Ecto neural progenitor cell (in vitro differentiated cells): ENCODE measurements around the gene NPHP4.
A peak's percentile ranks its signal among the peaks of the same experiment; 100 is the strongest.

Experiments used
- DNase-seq: peaks from one replicate; pipeline ENCODE4 v3.0.0-alpha.2; 2018; ENCODE audit warnings: low spot score

The NPHP4 gene

DNA sequence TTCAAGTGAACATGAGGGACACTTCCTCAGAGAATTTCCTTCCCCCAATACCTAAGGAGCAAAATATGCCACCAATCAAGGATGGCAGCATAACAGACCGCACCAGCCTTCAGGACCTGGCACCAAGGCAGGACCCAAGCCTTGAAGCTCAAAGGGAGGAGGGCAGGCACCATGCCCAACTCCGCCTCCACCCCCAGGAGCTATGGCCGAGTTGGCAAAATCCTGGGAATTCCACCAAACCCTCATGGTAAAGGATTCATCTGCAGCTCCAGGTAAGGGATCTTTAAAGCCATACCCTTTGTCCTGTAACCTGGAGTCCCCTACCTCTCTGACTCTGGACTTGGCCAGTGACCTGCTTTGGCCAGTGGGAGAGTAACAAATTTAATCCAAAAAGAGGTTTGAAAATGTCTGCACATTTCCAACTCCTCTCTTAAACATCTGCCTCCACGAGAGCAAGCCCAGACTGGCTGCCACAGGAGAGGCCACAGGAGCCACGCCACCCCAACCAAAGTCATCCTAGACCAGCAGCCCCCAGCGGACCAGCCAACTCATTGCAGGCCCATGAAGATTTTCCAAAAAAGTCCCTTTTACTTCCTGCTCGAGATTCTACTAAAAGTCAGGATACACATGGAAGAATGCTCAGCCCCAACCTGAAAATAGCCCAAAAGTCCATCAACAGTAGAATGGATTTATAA lies 41.9 kb downstream of the NPHP4 start:
- peak; percentile 37 for DNase-seq

DNA sequence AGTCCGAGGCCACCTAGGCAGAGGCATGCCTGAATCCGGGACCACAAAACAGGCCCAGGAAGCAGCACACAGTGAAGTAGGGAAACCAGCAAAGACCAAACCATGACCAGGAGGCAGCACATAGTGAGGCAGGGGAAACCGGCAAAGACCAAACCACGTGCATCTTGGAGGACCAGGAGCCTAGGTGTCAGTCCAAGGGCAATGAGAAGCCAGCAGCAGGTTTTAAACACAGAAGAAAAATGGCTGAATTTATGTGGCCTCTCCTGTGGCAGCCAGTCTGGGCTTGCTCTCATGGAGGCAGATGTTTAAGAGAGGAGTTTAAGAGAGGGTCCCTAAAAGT lies 42.5 kb downstream of the NPHP4 start:
- no peak for DNase-seq

DNA sequence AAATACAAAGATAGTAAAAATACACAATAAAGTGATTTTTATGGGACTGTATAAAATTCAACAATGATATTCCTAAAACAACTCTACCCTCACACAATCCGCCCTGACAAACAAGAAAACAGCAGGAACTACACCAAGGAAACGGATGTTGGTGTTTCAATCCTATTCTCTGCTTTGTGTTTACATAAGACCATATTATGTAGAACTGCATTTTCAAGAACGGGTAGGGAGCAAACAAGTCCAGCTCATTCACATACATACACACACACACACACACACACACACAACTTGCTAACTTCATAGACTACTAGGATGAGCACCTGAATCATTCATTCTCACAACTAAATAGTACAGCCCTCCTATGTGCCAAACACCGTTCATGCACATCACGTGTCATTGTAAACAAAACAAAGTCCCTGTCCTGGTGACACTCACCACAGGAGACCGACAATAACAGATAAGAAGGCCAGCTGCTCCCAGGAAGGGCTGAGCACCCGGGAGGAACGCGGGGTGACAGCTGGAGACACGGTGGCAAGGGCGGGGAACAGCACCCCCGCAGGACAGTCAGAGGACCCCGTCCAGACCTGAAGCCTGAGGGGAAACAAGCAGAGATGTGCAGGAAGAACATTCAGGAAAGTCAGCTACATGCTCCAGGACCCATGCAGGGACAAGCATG lies 43.0 kb downstream of the NPHP4 start:
- DNase-seq, result peak; percentile 43

DNA sequence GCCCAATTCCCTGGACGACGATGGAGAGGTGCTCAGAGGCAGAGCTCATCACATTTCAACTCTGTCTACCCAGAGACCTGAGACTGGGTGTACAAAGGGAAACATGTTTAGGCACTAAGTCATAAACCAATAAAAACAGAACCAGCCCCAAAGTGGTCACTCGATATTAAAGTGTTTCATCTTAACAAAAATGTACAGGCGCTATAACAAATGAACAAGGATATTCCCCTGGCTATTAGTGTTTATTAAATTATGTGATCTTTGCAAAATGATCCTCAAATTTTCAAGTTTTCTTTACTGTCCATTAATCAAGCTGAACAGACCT lies 43.6 kb downstream of the NPHP4 start:
- DNase-seq, result no peak

DNA sequence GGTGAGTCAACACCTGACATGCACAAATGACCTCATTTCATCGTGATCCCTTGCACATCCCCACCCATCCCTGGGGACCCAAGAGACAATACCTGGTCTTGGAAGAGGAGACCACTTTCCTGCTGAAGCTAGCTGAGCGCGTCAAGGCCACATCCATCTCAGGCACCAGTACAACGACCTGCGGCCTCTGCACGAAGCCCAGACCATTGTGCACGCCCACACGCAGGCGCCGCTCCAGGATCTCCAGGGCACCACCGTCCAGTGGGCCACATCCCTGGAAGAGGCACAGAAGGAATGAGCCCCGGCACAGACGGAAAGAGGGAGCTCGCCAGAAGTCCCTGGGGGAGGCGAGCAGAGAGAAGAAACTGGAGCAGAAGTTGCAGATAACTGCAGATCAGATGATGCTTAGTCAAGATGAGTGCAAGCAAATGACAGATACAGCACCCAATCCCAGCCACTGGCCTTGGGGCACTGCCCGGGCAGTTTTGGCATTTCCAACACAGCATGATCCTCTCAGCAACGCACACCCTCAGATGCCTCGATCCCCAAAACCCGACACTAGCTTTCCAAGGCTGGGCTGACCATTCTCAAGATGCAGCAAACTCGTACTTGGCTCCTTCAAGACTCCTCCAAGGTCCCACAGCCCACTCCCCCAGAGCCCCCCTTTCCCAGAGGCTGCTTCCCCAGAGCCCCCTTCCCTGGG lies 44.1 kb downstream of the NPHP4 start:
- peak; percentile 30 for DNase-seq

DNA sequence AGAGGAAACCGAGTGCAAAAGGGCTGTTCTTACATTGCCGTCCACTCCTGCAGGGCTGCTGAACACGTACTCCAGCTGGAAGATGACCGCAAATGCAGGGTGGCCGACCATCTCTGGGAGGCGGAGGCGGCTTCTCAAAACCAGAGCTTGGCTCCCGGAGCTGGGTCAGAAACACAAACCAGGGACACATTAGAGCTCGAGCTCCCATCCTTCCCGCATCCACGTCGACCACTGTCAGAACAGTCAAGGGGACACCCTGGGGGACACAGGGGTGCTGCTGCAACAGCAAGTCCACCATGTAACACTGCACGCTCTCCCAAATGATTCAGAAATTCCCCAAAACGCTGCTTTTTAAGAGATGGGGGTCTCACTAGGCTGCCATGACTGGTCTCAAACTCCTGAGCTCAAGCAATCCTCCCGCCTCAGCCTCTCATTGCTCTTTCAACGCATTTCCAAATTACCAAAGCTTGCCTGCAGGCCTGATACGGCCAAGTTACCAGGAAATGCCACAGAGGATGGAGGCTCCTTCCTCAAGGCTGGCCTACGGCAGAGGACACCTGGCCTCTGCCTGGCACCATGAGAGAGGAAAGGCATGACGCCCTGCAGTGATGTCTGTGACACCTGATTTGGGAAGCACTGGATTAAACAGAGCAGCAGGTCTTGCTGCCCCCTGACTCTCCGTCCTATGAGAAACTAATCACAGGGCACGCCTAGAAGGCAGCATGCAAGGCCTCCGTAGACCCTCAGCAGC lies 45.0 kb downstream of the NPHP4 start:
- no peak for DNase-seq

DNA sequence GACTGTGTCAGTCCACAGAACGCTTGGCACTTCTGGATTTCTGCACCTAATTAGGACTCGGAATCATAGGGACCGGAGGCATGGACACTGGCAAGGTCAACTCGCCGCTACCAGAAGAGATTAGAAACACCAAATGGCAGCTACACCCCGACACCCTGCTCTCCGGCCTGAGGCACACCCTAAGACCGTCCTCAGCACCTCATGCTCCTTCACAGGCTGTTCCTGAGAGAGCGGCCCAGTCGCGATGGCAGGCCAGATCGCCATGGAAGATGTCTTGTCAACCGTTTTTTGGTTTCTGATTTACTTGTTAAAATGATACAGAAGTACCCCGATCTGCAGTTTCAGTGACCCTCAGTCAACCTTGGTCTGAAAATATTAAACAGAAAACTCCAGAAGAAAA lies 46.8 kb downstream of the NPHP4 start:
- no peak for DNase-seq

DNA sequence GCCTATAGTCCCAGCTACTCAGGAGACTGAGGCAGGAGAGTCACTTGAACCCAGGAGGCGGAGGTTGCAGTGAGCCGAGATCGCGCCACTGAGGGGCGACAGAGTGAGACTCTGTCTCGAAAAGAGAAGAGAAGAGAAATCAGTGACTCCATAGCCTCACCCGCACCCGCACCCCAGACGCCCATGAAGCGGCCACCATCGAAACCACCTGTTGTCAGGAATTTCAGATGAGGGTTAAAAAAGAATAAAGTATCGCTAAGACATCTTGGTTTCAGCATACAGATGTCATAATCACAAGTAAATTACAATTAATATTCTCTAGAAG lies 47.4 kb downstream of the NPHP4 start:
- DNase-seq, result no peak

DNA sequence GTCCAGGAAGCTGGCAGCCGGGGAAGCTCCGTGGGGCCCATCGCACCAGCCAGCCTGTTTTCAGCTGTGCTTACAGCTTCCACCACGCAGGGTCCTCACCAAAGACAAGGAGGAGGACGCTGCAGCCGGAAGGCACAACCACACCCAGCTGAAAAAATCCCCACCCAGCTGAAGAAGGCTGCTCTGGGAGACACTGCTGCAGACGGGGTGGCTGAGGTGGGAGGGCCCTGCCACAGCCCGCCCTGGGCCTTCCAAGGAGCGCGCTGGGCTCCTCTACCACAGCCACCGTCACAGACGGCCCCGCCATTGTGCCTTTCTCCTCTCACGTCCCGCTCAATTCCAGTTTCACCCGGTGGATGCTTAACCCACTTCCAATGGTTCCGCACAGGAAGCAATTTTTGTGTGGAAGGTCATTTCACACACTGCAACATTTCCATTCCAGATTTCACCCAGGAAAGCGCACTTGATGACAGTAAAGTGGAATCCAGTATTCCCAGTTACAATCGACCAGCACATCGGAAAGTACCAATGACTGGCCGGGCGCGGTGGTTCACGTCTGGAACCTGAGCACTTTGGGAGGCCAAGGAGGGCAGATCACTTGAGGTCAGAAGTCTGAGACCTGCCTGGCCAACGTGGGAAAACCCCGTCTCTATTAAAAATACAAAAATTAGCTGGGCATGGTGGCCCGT lies 47.9 kb downstream of the NPHP4 start:
- DNase-seq, result no peak

DNA sequence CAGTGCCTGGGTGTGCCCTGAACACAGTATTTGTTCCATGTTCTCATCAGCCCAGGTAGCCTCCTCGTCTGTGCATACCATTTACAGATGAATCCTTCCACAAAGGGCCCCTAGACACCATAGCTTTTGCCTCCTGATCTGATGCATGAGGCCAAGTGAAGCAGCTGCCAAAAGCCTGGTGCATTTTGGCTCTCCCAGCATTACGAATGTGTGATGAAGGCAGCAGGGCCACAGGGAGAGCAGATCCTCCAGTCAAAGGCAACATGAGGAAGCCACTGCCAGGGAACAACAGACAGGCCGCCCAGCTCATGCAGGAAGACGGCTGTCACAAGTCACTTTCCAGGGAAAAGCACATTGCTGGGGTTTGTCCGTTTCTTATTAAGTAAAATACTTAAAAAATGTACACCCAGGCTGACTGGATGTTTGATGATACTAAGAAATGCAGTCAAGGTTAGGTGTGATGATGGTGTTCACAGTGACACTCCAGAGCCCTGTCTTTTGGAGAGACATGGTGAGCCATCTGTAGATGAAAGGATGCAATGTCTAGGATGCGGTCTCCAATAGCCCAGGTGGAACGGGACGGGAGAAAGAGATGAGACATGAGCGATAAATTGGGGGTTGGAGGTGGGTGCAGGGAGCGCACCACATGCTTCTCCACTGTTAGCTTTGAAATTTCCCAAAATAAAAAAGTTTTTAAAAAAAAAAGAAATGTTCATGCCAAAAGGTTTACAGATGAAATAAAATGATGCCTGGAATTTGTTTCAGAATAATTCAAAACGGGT lies 48.7 kb downstream of the NPHP4 start:
- no peak for DNase-seq

DNA sequence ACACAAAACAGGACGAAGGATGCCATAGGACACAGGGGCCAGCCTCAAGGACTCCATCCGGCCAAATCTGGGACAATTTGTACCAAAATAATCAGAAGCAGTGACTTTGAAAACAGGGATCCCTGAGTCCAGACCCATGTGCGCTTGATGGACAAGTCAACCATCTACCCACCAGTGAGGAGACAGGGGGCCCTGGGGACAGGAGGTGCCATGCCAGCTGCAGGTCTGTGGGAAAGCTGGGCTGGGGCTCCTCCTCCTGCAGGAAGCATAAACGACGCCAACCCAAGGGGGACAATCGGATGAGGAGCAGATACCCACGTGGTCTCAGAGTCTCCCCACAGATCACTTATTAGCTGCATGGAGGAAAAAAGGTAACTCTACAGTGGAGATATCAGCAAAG lies 50.6 kb downstream of the NPHP4 start:
- DNase-seq, result no peak

DNA sequence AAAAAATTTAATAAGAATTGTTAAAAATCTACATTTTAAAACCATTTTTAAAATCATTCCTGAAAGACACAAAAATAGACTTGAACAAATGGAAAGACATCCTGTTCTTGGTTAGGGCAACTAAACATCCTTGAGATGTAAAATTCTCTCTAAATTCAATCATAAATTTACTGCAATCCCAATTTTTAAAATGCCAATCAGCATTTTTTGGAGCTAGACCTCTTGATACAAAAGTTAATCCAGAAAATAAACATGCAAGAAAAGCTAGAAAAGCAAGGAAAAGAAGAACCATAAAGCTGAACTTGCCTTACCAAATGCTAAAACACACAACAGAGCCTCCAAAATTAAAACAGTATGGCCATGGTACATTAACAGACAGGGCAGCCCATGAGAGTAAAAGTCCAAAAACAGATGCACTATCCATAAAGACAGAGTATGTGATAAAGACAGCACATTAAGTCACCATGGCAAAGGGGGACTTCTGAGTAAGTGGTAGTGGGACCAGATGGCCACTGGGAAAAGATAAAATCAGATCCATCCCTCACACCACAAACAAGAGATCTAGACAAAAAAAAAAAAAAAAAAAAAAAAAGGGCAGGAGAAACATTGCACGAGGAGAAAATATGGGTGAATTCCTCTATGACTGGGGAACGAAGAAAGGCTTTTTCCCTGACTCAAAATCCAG lies 51.4 kb downstream of the NPHP4 start:
- no peak for DNase-seq

DNA sequence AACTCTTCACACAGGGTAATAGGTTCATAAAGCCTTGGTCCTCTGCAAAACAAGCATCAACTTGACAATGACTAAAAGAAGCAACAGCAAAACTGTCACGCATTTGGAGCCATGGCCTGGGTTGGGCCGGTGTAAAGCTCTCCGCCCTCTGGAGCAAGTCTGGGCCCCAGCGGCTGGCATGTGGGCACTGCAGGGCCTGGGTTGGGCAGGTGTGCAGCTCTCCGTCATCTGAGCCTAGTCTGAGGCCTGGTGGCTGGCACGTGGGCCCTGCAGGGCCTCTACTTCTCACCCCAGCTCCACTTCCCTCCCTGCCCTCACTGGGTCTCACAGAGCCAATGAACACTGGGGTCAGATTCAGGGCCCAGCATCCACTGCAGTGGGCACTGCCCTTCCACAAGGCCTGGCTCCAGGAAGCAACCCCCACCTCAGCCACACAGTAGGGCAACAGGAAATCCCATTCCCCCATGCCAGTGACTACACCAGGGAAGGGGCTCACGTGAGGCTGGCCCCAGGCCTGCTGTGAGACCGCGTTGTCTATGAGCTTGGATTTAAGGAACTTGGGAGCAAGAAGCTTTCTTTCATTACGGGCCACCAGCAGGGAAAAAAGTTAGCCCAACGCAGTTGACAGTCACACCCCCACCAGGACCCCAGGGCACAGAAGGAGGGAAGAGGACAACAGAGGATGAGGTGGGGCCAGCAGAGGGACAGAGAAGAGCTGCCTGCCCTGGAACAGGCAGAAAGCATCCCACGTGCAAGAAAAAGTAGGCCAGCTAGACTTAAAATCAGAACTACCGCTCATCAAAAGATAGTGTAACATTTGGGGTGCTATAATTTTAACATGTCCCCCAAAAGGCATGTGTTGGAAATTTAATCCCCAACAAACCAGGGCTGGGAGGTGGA lies 52.7 kb downstream of the NPHP4 start:
- no peak for DNase-seq

DNA sequence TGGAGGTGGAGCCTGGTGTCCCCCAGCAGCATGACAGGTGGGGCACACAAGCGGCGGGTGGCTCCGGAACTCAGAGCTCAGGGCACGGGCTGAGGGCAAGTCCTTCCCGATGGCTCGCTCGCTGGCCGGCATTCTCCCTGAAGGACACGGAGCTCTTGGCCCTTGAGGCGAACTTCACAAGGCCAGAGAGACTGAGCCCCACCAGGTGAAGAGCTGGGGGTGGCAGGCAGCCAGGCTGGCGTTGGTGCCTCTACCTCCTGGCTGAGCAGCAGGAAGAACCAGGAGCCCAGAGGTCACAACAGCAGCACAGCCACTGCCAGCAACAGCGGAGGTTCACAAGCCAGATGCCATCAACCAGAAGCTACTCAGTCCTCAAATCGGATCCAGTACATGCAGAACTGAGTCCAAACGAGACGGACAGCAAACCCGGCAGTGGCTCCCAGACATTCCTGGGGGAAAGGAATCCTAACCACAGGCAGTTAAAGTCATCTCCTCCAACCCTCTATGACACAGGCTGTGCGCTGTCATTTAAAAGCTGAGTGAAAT lies 54.1 kb downstream of the NPHP4 start:
- DNase-seq, result no peak

DNA sequence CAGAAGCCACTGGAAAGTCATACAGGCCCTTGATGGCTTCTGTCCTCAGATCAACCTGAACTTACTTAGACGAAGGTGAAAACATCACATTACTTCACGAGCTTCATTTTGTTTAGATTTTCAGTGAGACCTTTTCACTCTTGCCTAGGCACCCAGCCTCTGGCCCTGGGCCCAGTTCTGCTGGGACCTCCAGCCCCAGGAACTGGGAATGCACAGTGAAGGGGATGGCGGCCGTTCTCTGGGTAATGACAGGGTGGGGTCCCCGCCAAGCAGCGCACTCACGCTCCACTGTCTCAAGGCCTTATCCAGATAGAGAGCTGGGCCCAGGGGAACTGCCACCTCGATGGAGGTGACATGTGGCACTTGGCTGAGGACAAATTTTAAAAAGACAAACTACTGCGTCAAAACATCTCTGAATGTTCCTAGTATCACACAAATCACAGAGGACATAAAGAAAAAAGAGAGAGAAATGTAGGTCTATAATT lies 54.8 kb downstream of the NPHP4 start:
- DNase-seq, result no peak

DNA sequence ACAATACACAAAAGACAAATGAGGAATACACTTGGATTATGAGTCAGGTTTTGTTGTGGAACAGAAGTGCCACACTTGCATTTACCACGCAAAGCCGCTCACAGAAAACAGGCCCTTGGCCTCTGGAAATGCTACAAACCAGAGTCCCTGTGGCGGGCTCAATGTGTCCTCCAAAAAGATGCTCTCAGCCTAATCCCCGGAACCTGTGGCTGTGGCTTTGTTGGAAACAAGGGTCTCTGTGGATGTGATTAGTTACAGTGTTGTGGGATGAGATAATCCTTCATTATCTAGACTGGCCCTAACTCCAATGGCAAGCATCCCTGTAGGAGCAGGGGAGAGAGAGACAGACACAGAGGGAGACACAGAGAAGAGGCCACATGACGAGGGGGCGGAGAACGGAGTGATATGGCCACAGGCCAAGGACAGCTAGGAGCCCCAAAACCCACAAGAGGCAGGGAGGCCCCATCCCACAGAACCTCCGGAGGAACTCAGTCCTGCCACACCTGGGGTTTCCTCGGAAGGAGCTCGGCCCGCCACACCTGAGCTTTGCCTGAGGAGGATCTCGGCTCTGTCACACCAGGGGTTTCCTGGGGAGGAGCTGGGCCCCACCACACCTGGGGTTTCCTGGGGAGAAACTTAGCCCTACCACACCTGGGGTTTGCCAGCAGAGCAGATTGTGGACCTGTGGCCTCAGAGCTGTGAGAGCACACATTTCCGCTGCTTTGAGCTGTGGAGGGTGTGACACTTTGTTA lies 55.4 kb downstream of the NPHP4 start:
- DNase-seq, result no peak

DNA sequence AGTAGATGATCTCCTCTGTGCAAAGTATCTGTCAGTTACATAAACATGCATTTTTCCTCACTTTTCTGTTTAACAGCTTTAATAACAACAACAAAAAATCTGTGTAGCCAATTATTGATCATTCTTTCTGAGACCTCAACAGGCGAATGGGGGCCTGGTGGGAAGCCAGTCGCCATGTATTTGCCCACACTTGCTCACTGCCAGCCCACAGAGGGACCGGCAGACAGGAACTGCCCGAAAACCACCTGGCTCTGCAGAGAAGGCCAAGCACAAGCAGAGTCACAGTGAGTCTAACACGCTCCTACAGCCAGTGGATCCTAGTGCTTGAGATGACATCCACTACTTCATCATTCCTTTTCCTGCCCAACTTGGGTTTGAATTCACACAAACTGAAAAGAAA lies 56.1 kb downstream of the NPHP4 start:
- no peak for DNase-seq

DNA sequence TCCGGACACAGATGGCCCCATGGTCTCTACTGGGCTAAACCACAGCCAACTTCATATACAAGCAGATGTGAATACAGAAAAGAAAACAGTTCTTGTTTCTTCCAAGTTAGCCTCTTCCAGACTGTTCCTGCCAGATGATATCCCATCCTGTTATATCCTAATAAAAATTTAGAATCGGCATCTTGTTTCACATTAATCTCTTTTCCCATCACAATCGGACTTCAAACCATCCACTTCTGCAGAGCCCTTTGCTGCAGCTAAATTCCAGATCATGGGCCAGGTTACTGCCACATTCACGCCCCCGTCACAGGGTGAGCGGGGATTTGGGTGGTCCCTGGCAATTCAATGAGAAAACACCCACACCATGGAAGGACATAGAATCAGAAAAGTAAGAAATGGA lies 57.2 kb downstream of the NPHP4 start:
- no peak for DNase-seq
